Osteoblast (primary cell): ENCODE results near the gene KRTAP10-1. TPM values are rescaled to one million over a fixed set of nuclear protein-coding genes. Genes with fewer than 3 reads are reported as not detected.

ENCODE experiments used
- DNase-seq: peaks from one replicate; pipeline ENCODE4 v3.0.0; 2011; ENCODE audit warnings: low spot score, mixed read lengths; ENCODE audit not compliant: insufficient read length; ENCODE audit errors: missing footprints
- H2AFZ ChIP-seq: 2 replicates; pipeline ENCODE4 v1.6.0; 2011; ENCODE audit warnings: mild to moderate bottlenecking, low read length
- H3K27ac ChIP-seq: 2 replicates; pipeline ENCODE4 v1.5.1; 2011; ENCODE audit warnings: mild to moderate bottlenecking, low read depth, low read length, moderate library complexity
- H3K27me3 ChIP-seq: 2 replicates; pipeline ENCODE4 v1.6.0; 2012; ENCODE audit warnings: mild to moderate bottlenecking, control low read depth, inconsistent platforms, low read length, moderate library complexity; ENCODE audit not compliant: insufficient read depth
- H3K36me3 ChIP-seq: 2 replicates; pipeline ENCODE4 v1.5.1; 2011; ENCODE audit warnings: mild to moderate bottlenecking, low read length, control low read depth, moderate library complexity; ENCODE audit not compliant: insufficient read depth
- H3K4me1 ChIP-seq: 2 replicates; pipeline ENCODE4 v1.5.1; 2011; ENCODE audit warnings: mild to moderate bottlenecking, low read length, control low read depth, moderate library complexity; ENCODE audit not compliant: insufficient read depth
- H3K4me2 ChIP-seq: 2 replicates; pipeline ENCODE4 v1.6.0; 2011; ENCODE audit warnings: mild to moderate bottlenecking, low read length; ENCODE audit not compliant: insufficient read depth
- H3K4me3 ChIP-seq: fragments of 200-600 bp; sonication (generic); 3 replicates; pipeline ENCODE4 v1.5.1; 2012; ENCODE audit warnings: mild to moderate bottlenecking, low read length, inconsistent platforms; ENCODE audit not compliant: insufficient read depth
- H3K79me2 ChIP-seq: 2 replicates; pipeline ENCODE4 v1.6.0; 2012; ENCODE audit warnings: mild to moderate bottlenecking, low read length, control low read depth, inconsistent platforms; ENCODE audit not compliant: insufficient read depth
- H3K9me3 ChIP-seq: 2 replicates; pipeline ENCODE4 v1.5.1; 2011; ENCODE audit warnings: low read depth, low read length, control low read depth
- H4K20me1 ChIP-seq: 2 replicates; pipeline ENCODE4 v1.6.0; 2012; ENCODE audit warnings: mild to moderate bottlenecking, low read length, control low read depth; ENCODE audit not compliant: insufficient read depth
- total RNA-seq: library from RNA; depleted of rRNA; stranded (reverse); fragments of >200 nt; gene quantifications from 2 replicates; pipeline ENCODE4 v1.2.3, GENCODE V29; 2012
- TF ChIP-seq, protein P1 (sequence below): IDR thresholded peaks from 2 replicates; pipeline ENCODE4 v1.5.1; 2011; ENCODE audit warnings: mild to moderate bottlenecking, low read depth, low read length, moderate library complexity; ENCODE audit errors: extremely low read depth

The KRTAP10-1 gene
- total RNA-seq, 1 donor = not detected

DNA sequence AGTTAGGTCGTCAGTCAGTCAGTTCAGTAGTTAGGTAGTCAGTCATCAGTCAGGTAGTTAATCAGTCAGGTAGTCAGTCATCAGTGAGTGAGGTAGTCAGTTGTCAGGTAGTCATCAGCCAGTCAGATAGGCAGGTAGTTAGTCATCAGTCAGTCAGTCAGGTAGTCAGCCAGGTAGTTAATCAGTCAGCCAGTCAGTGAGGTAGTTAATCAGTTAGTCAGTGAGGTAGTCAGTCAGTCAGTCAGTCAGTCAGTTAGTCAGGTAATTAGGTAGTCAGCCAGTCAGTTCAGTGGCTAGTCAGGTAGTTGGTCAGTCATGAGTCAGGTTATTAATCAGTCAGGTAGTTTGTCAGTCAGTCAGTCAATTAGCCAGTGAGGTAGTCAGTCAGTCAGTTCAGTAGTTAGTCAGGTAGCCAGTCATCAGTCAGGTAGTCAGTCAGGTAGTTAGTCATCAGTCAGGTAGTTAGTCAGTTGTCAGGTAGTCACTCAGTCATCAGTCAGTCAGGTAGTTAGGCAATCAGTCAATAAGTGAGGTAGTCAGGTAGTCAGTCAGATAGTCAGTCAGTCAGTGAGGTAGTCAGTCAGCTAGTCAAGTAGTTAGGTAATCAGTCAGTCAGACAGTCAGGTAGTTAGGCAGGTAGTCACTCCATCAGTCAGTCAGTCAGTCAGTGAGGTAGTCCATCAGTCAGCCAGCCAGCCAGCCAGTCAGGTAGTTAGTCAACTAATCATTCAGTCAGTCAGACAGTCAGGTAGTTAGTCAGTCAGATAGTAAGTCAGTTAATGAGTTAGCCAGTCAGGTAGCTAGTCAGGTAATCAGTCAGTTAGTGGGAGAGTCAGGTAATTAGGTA is 16.2 kb downstream of the KRTAP10-1 start:
- H3K4me1 ChIP-seq = no peaks in the 10 kb centered on the region
- no peak for DNase-seq
- no peak overlapping the region for H3K27ac ChIP-seq
- H4K20me1 ChIP-seq = no peaks in the 10 kb centered on the region
- no peaks in the 10 kb centered on the region for H3K27me3 ChIP-seq
- H3K79me2 ChIP-seq = no peaks in the 10 kb centered on the region
- H3K4me2 ChIP-seq = no peak overlapping the region
- H3K4me3 ChIP-seq = no peak overlapping the region
- H2AFZ ChIP-seq = no peak overlapping the region
- TF ChIP-seq, protein P1, sequence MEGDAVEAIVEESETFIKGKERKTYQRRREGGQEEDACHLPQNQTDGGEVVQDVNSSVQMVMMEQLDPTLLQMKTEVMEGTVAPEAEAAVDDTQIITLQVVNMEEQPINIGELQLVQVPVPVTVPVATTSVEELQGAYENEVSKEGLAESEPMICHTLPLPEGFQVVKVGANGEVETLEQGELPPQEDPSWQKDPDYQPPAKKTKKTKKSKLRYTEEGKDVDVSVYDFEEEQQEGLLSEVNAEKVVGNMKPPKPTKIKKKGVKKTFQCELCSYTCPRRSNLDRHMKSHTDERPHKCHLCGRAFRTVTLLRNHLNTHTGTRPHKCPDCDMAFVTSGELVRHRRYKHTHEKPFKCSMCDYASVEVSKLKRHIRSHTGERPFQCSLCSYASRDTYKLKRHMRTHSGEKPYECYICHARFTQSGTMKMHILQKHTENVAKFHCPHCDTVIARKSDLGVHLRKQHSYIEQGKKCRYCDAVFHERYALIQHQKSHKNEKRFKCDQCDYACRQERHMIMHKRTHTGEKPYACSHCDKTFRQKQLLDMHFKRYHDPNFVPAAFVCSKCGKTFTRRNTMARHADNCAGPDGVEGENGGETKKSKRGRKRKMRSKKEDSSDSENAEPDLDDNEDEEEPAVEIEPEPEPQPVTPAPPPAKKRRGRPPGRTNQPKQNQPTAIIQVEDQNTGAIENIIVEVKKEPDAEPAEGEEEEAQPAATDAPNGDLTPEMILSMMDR = no peak
- H3K36me3 ChIP-seq = no peaks in the 10 kb centered on the region
- no peaks in the 10 kb centered on the region for H3K9me3 ChIP-seq

DNA sequence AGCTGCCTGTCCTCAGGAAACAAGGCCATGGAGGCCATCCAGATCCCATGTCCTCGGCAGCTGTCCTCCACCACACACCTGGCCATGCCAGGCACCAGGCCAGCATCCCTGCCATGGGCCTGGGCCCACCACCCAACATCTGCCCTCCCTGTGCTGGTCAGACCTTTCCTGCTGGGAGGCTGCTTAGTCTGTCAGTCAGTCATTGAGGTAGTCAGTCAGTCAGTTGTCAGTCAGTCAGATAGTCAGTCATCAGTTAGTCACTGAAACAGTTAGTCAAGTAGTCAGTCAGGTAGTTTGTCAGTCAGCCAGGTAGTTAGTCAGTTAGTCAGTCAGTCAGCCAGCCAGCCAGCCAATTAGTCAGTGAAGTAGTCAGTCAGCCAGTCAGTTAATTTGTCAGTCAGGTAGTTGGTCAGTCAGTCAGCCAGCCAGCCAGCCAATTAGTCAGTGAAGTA is 17.2 kb downstream of the KRTAP10-1 start:
- H3K27me3 ChIP-seq = no peaks in the 10 kb centered on the region
- H3K79me2 ChIP-seq = no peaks in the 10 kb centered on the region
- no peak overlapping the region for H2AFZ ChIP-seq
- TF ChIP-seq, protein P1 = no peak
- no peak overlapping the region for H3K27ac ChIP-seq
- H3K9me3 ChIP-seq = no peaks in the 10 kb centered on the region
- H3K4me2 ChIP-seq = no peak overlapping the region
- no peaks in the 10 kb centered on the region for H4K20me1 ChIP-seq
- no peaks in the 10 kb centered on the region for H3K36me3 ChIP-seq
- no peak overlapping the region for H3K4me3 ChIP-seq
- DNase-seq = no peak
- H3K4me1 ChIP-seq = no peaks in the 10 kb centered on the region

DNA sequence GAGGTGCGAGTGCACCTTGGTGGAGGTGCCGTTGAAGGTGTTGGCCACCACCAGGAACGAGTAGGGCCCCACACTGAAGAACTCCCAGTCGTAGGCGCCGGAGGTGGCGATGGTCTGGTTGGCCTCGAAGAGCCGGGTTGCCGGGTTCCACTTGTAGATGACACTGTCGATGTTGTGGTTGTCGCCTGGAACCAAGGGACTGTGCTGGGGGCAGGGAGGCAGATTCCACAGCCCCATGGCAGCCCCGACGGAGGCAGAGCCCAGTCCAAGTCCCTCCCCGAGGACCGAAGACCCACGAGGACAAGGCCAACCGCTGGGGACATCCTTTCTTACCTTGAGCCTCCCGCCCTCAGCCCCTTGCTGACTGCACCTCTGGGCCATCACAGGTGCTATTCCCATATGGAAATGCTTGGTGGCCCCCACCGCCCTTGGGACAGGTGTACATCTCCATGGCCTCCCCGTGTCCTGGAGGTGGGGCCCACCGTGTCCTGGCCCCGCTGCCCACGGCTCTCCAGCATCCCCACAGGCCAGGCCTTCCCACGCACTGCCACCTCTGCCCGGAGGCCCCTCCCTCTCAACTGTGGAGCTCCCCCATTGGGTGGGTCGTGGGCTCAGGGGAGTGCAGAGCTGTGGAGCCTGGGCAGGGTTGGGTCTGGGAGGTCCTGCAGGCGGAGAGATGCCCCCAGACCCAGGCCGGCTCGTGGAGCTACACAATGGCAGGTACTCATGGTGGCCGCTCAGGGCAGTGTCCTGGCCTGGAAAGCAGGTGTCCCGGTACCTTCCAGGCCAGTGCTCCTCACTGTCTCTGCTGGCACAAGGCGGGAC is 17.9 kb downstream of the KRTAP10-1 start:
- H4K20me1 ChIP-seq = no peaks in the 10 kb centered on the region
- H3K79me2 ChIP-seq = no peaks in the 10 kb centered on the region
- H2AFZ ChIP-seq = no peak overlapping the region
- no peaks in the 10 kb centered on the region for H3K4me1 ChIP-seq
- H3K27ac ChIP-seq = no peak overlapping the region
- H3K9me3 ChIP-seq = no peaks in the 10 kb centered on the region
- no peak for DNase-seq
- no peak overlapping the region for H3K4me2 ChIP-seq
- TF ChIP-seq, protein P1 = no peak
- H3K27me3 ChIP-seq = no peaks in the 10 kb centered on the region
- no peak overlapping the region for H3K4me3 ChIP-seq
- no peaks in the 10 kb centered on the region for H3K36me3 ChIP-seq
